OCI-LY7 (cell line): ENCODE results near the gene APCDD1L.

Experiments
- EZH2phosphoT487 ChIP-seq: fragments of 200-600 bp; sonication (generic); IDR thresholded peaks from 2 replicates; pipeline ENCODE4 v1.6.1; 2018; ENCODE audit warnings: low read depth, borderline replicate concordance, mild to moderate bottlenecking, mixed run types, antibody characterized with exemption, low read length, moderate library complexity, mixed read lengths
- TF ChIP-seq, protein P1 (sequence below): fragments of 200-600 bp; sonication (generic); conservative IDR thresholded peaks from 2 replicates; pipeline ENCODE4 v1.5.1; 2014; ENCODE audit warnings: mild to moderate bottlenecking, antibody characterized with exemption, low read length, moderate library complexity, mixed read lengths

DNA sequence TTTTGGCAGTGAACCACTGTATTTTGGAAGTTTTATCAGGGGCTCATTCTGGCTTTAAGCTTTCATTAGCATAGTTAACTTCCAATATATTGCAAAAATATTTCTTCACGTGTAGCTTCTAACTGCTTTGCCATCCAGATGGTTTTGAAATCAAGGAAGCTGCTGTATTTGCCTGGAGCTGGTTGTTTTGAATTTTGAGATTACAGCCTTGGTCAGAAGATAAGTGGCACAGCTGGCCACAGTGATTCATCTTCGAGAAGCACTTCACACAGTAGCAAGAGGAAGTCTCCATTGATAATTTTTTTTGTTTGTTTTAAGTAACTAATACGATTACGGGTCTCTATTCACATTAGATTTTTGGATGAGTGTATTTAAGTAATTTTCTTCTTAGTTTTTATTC, 3.8 kb downstream of the APCDD1L start:
- TF ChIP-seq, protein P1, sequence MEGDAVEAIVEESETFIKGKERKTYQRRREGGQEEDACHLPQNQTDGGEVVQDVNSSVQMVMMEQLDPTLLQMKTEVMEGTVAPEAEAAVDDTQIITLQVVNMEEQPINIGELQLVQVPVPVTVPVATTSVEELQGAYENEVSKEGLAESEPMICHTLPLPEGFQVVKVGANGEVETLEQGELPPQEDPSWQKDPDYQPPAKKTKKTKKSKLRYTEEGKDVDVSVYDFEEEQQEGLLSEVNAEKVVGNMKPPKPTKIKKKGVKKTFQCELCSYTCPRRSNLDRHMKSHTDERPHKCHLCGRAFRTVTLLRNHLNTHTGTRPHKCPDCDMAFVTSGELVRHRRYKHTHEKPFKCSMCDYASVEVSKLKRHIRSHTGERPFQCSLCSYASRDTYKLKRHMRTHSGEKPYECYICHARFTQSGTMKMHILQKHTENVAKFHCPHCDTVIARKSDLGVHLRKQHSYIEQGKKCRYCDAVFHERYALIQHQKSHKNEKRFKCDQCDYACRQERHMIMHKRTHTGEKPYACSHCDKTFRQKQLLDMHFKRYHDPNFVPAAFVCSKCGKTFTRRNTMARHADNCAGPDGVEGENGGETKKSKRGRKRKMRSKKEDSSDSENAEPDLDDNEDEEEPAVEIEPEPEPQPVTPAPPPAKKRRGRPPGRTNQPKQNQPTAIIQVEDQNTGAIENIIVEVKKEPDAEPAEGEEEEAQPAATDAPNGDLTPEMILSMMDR = no peak
- TF ChIP-seq EZH2phosphoT487 = no peak
